Measurements from ENCODE around the gene NHEJ1. TPM values are rescaled to one million over a fixed set of nuclear protein-coding genes. Genes with fewer than 3 reads are reported as not detected.

Gene NHEJ1
- total and polyA plus RNA-seq, 2 donors (not counting 3 experiments of a cell fraction or from before 2014, with no cell fraction given), result 12.8 to 12.9 TPM

DNA sequence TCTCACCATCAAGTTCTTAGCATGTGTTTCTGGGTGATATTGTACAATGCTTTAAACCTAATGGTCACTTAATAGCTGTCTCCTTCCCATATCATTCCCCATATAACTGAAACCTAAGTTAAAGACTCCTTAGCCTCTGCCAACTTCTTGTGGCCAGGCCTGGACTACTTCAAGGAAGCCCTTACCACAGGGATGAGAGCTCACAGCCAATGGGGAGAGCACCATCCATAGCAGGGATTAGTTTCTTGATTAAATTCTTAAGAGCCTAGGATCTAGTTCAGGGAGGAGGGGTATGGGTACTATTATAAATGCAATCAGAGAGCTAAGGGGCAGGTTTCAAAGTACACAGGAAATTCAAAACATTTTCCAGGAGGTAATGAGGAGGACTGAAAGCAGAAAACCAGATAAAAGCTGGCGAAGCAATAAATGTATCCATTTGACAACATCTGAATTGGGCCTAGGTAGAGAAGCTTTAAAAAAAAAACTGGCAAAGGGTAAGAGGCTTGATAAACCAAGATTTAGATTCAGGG is 65.1 kb downstream of the NHEJ1 start:
- FAIRE-seq, result no peak

More for the DNA sequence above, 65.1 kb downstream of the NHEJ1 start:
- H3K79me2 ChIP-seq (ENCODE audit: control insufficient read depth, insufficient read depth, low read length), result no peaks in the 10 kb centered on the region
- ChIA-PET POLR2A (no interaction called here), CTCF (interaction anchor here (0.9 to 6.3 kb wide), 7 partner anchors 9 to 219 kb away, joined by 3 to 71 read pairs (median 4); partner anchors contain the start of gene IHH)
- H3K9me3 ChIP-seq (replicated peaks; ENCODE audit: control insufficient read depth, insufficient read depth, low read length), result no peaks in the 10 kb centered on the region
- DNase-seq (ENCODE audit: low read depth, low spot score), result no peak
- H3K27me3 ChIP-seq (ENCODE audit: control insufficient read depth in 2 of 2, insufficient read depth in 2 of 2, low read length in 2 of 2), result no peaks in the 10 kb centered on the region
- H3K4me3 ChIP-seq (replicated peaks in 1 of 3; ENCODE audit: insufficient read depth in 1 of 3, low read depth in 1 of 3, low read length in 3 of 3), result no peak overlapping the region
- dilution Hi-C loops (cut with MboI; ENCODE audit: extremely low pct_ligation_motif_present, low sequenced_read_pairs), result no loop called here
- no TSS peak for BruUV-seq (replicated peaks)
- no peak overlapping the region for H3K4me2 ChIP-seq (ENCODE audit: insufficient read depth, low read length)
- H2AFZ ChIP-seq (ENCODE audit: low read depth, low read length), result no peak overlapping the region
- H3K9ac ChIP-seq (replicated peaks; ENCODE audit: extremely low read depth, insufficient read depth, low read length), result no peak overlapping the region
- H3K36me3 ChIP-seq (ENCODE audit: control insufficient read depth in 2 of 2, extremely low read depth in 1 of 2, insufficient read depth in 2 of 2, low read length in 2 of 2), result no peaks in the 10 kb centered on the region
- no peak for TF ChIP-seq POLR2A (IDR thresholded peaks at IDR 0.05; ENCODE audit: low read depth, low read length)
- no peak for TF ChIP-seq EZH2 (IDR thresholded peaks at IDR 0.05; ENCODE audit: borderline replicate concordance, low read depth, low read length, severe bottlenecking)
- TF ChIP-seq, protein P1, sequence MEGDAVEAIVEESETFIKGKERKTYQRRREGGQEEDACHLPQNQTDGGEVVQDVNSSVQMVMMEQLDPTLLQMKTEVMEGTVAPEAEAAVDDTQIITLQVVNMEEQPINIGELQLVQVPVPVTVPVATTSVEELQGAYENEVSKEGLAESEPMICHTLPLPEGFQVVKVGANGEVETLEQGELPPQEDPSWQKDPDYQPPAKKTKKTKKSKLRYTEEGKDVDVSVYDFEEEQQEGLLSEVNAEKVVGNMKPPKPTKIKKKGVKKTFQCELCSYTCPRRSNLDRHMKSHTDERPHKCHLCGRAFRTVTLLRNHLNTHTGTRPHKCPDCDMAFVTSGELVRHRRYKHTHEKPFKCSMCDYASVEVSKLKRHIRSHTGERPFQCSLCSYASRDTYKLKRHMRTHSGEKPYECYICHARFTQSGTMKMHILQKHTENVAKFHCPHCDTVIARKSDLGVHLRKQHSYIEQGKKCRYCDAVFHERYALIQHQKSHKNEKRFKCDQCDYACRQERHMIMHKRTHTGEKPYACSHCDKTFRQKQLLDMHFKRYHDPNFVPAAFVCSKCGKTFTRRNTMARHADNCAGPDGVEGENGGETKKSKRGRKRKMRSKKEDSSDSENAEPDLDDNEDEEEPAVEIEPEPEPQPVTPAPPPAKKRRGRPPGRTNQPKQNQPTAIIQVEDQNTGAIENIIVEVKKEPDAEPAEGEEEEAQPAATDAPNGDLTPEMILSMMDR (IDR thresholded peaks at IDR 0.05; ENCODE audit: extremely low read depth in 1 of 2, insufficient read depth in 1 of 2, low read depth in 1 of 2, low read length in 2 of 2), result no peak
- no peak for TF ChIP-seq FOS (IDR thresholded peaks at IDR 0.05; ENCODE audit: borderline replicate concordance, insufficient read depth, low read length)
- TF ChIP-seq, protein P2, sequence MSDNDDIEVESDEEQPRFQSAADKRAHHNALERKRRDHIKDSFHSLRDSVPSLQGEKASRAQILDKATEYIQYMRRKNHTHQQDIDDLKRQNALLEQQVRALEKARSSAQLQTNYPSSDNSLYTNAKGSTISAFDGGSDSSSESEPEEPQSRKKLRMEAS (IDR thresholded peaks at IDR 0.05; ENCODE audit: insufficient read depth, insufficient read length), result no peak
- TF ChIP-seq JUN (IDR thresholded peaks at IDR 0.05; ENCODE audit: borderline replicate concordance, insufficient read depth, insufficient read length, low read depth), result no peak
- TF ChIP-seq MYC (IDR thresholded peaks at IDR 0.05; ENCODE audit: low read depth, low read length), result no peak
- TF ChIP-seq GATA2 (IDR thresholded peaks at IDR 0.05; ENCODE audit: insufficient read depth, insufficient read length, low read depth, low read length), result no peak
- TF ChIP-seq POLR2AphosphoS5 (IDR thresholded peaks at IDR 0.05; ENCODE audit: insufficient read depth, low read depth, low read length), result no peak
- H3K4me1 ChIP-seq (ENCODE audit: control insufficient read depth, extremely low read depth, insufficient read depth, low read length), result no peaks in the 10 kb centered on the region
- H3K27ac ChIP-seq (ENCODE audit: insufficient read depth, low read depth, low read length), result no peak overlapping the region
- H4K20me1 ChIP-seq (replicated peaks; ENCODE audit: control insufficient read depth, extremely low read depth, insufficient read depth, low read length), result no peaks in the 10 kb centered on the region
- intact Hi-C loops (cut with micrococcal nuclease), result no loop called here
- H3K9me1 ChIP-seq (replicated peaks; ENCODE audit: control insufficient read depth, extremely low read depth, insufficient read depth, low read length), result no peaks in the 10 kb centered on the region
